H1 (cell line): Measurements from ENCODE around the gene ZBTB45. TPM values are rescaled to one million over a fixed set of nuclear protein-coding genes. Genes with fewer than 3 reads are reported as not detected.

ENCODE experiments used
- CTCF ChIA-PET: fragments of 300-600 bp; sonication (Branson Sonifier 250); formaldehyde crosslinking; loops from one replicate; lab custom pipeline; 2021; ENCODE audit not compliant: partially characterized antibody; lab: Charles Lee
- POLR2A ChIA-PET: fragments of 300-600 bp; sonication (Branson Sonifier 250); formaldehyde crosslinking; loops from one replicate; lab custom pipeline; 2021; ENCODE audit warnings: inconsistent platforms; ENCODE audit not compliant: partially characterized antibody; lab: Charles Lee
- DNase-seq, 2 experiments: peaks; one replicate each; pipeline versions ENCODE4 v3.0.0 to v3.0.0-alpha.2; 2010 to 2022; ENCODE audit warnings: low spot score in 2 of 2, low read depth in 1 of 2, mixed read lengths in 1 of 2
- FAIRE-seq: peaks from 2 replicates; lab custom pipeline; 2011; peaks lifted over from hg19 to GRCh38; lab: Jason Lieb, UNC
- H2AFZ ChIP-seq: 2 replicates; pipeline ENCODE4 v1.8.1; 2012; ENCODE audit warnings: low read length, inconsistent platforms
- H2AK5ac ChIP-seq: 2 replicates; pipeline ENCODE4 v1.6.1; 2013; ENCODE audit warnings: low read depth, low read length
- H2BK120ac ChIP-seq: replicated peaks from 2 replicates; pipeline ENCODE3; 2013; ENCODE audit warnings: low read depth, low read length, inconsistent platforms
- H2BK12ac ChIP-seq: 2 replicates; pipeline ENCODE4 v1.6.1; 2013; ENCODE audit warnings: low read depth, low read length
- H2BK15ac ChIP-seq: 2 replicates; pipeline ENCODE4 v1.6.1; 2013; ENCODE audit warnings: low read length
- H2BK20ac ChIP-seq: 2 replicates; pipeline ENCODE4 v1.6.1; 2013; ENCODE audit warnings: low read length
- H2BK5ac ChIP-seq: 2 replicates; pipeline ENCODE4 v1.6.1; 2013; ENCODE audit warnings: low read depth, low read length
- H3K14ac ChIP-seq: 2 replicates; pipeline ENCODE4 v1.6.1; 2013; ENCODE audit warnings: inconsistent platforms; ENCODE audit not compliant: insufficient read length
- H3K18ac ChIP-seq: 2 replicates; pipeline ENCODE4 v1.6.1; 2013; ENCODE audit warnings: low read length; ENCODE audit errors: extremely low read depth
- H3K23ac ChIP-seq: 2 replicates; pipeline ENCODE4 v1.6.1; 2013; ENCODE audit warnings: inconsistent platforms; ENCODE audit not compliant: insufficient read length
- H3K23me2 ChIP-seq: 2 replicates; pipeline ENCODE4 v1.6.1; 2013; ENCODE audit warnings: low read depth, low read length
- H3K27ac ChIP-seq: 2 replicates; pipeline ENCODE4 v1.6.1; 2011; ENCODE audit warnings: low read depth, low read length, inconsistent platforms
- H3K27me3 ChIP-seq, 4 experiments: replicated peaks in 1 of 4; 1 replicate in 1 of 4; 2 replicates in 3 of 4; pipeline versions ENCODE4 v1.6.1 to v1.8.1; 2011 to 2013; ENCODE audit warnings: low read length in 3 of 4, mild to moderate bottlenecking in 3 of 4, inconsistent platforms in 2 of 4, mixed read lengths in 2 of 4, moderate library complexity in 1 of 4; ENCODE audit not compliant: control insufficient read depth in 3 of 4, insufficient read depth in 3 of 4; ENCODE audit errors: extremely low read depth in 1 of 4
- H3K36me3 ChIP-seq, 4 experiments: 2 replicates each; pipeline versions ENCODE4 v1.6.1 to v1.8.1; 2011 to 2013; ENCODE audit warnings: mild to moderate bottlenecking in 4 of 4, low read length in 3 of 4, moderate library complexity in 2 of 4, control low read depth in 1 of 4, inconsistent platforms in 1 of 4; ENCODE audit not compliant: insufficient read depth in 4 of 4, control insufficient read depth in 2 of 4
- H3K4ac ChIP-seq: replicated peaks from 2 replicates; pipeline ENCODE3; 2013; ENCODE audit warnings: low read length, low read depth, mixed read lengths, inconsistent platforms; ENCODE audit not compliant: insufficient read length
- H3K4me1 ChIP-seq, 4 experiments: replicated peaks in 1 of 4; 1 replicate in 1 of 4; 2 replicates in 3 of 4; pipeline versions ENCODE4 v1.6.1 to v1.8.1; 2011 to 2013; ENCODE audit warnings: low read length in 3 of 4, inconsistent platforms in 2 of 4, mixed read lengths in 1 of 4; ENCODE audit not compliant: insufficient read depth in 4 of 4, control insufficient read depth in 3 of 4
- H3K4me2 ChIP-seq, 2 experiments: 2 replicates each; pipeline versions ENCODE4 v1.6.1 to v1.8.1; 2011 to 2013; ENCODE audit warnings: low read depth in 2 of 2, low read length in 2 of 2, control low read depth in 1 of 2, inconsistent platforms in 1 of 2, mild to moderate bottlenecking in 1 of 2; ENCODE audit not compliant: insufficient read depth in 1 of 2
- H3K4me3 ChIP-seq, 4 experiments: fragments of 200-600, 300-600 bp in 1 of 4; sonication (generic), shearing (Covaris generic), sonication (Bioruptor Twin) in 1 of 4; 2 replicates each; pipeline versions ENCODE4 v1.5.1 to v1.8.1; 2011 to 2016; ENCODE audit warnings: low read length in 4 of 4, low read depth in 3 of 4, control low read depth in 2 of 4, inconsistent platforms in 2 of 4, mild to moderate bottlenecking in 2 of 4, mixed read lengths in 1 of 4, moderate library complexity in 1 of 4; ENCODE audit not compliant: insufficient read depth in 2 of 4; ENCODE audit errors: extremely low read depth in 1 of 4
- H3K56ac ChIP-seq: replicated peaks from 2 replicates; pipeline ENCODE3; 2013; ENCODE audit warnings: low read depth, mild to moderate bottlenecking, mixed read lengths, low read length, inconsistent platforms; ENCODE audit not compliant: insufficient read length
- H3K79me1 ChIP-seq: 2 replicates; pipeline ENCODE4 v1.6.1; 2013; ENCODE audit warnings: low read depth, low read length, control low read depth
- H3K79me2 ChIP-seq, 2 experiments: 2 replicates each; pipeline versions ENCODE4 v1.6.1 to v1.8.1; 2012 to 2013; ENCODE audit warnings: low read length in 2 of 2, mild to moderate bottlenecking in 2 of 2, inconsistent platforms in 1 of 2; ENCODE audit not compliant: insufficient read depth in 2 of 2, control insufficient read depth in 1 of 2
- H3K9ac ChIP-seq, 4 experiments: replicated peaks in 1 of 4; 1 replicate in 1 of 4; 2 replicates in 3 of 4; pipeline versions ENCODE4 v1.6.1 to v1.8.1; 2011 to 2013; ENCODE audit warnings: low read depth in 3 of 4, low read length in 3 of 4, control low read depth in 2 of 4, mild to moderate bottlenecking in 2 of 4, moderate library complexity in 2 of 4, inconsistent platforms in 1 of 4; ENCODE audit errors: extremely low read depth in 1 of 4
- H3K9me3 ChIP-seq, 2 experiments: 2 replicates each; pipeline versions ENCODE4 v1.6.1 to v1.8.1; 2012 to 2013; ENCODE audit warnings: mild to moderate bottlenecking in 2 of 2, moderate library complexity in 2 of 2, control low read depth in 1 of 2, inconsistent platforms in 1 of 2, low read depth in 1 of 2, low read length in 1 of 2, mixed read lengths in 1 of 2; ENCODE audit not compliant: insufficient read depth in 2 of 2
- H4K20me1 ChIP-seq, 2 experiments: replicated peaks in 1 of 2; 2 replicates each; pipeline versions ENCODE3 to v1.8.1; 2011 to 2013; ENCODE audit warnings: inconsistent platforms in 2 of 2, low read length in 2 of 2, mild to moderate bottlenecking in 1 of 2; ENCODE audit not compliant: insufficient read depth in 2 of 2, control insufficient read depth in 1 of 2
- H4K5ac ChIP-seq: 2 replicates; pipeline ENCODE4 v1.6.1; 2013; ENCODE audit warnings: low read length, low read depth, mixed read lengths, inconsistent platforms; ENCODE audit not compliant: insufficient read length
- H4K8ac ChIP-seq: 2 replicates; pipeline ENCODE4 v1.8.0; 2013; ENCODE audit warnings: mild to moderate bottlenecking, moderate library complexity, low read length, inconsistent platforms; ENCODE audit not compliant: insufficient read depth; ENCODE audit errors: extremely low read depth
- H4K91ac ChIP-seq: replicated peaks from 2 replicates; pipeline ENCODE3; 2013; ENCODE audit warnings: low read length, mixed read lengths, inconsistent platforms; ENCODE audit not compliant: insufficient read length
- CBX8 ChIP-seq: fragments of 300-800, 300-1000 bp; sonication (generic); IDR thresholded peaks from 2 replicates; pipeline ENCODE4 v1.7.1; 2016; ENCODE audit warnings: low read depth, low read length, borderline replicate concordance
- POLR2A ChIP-seq, 2 experiments: IDR thresholded peaks; 1 replicate in 1 of 2; 2 replicates in 1 of 2; pipeline ENCODE4 v1.6.1; 2011; ENCODE audit warnings: low read depth in 2 of 2, low read length in 2 of 2, mild to moderate bottlenecking in 2 of 2; ENCODE audit errors: control extremely low read depth in 1 of 2
- SAP30 ChIP-seq: fragments of 300-600 bp; sonication (generic); IDR thresholded peaks from 2 replicates; pipeline ENCODE4 v1.7.1; 2012; ENCODE audit warnings: low read length, moderate library complexity, mild to moderate bottlenecking, inconsistent platforms; ENCODE audit not compliant: insufficient read depth, insufficient replicate concordance
- TCF12 ChIP-seq: IDR thresholded peaks from 2 replicates; pipeline ENCODE4 v1.6.1; 2011; ENCODE audit warnings: low read depth, mild to moderate bottlenecking, low read length
- WGBS, 2 experiments: shearing (Covaris generic) in 1 of 2; methylation state at CpG; one replicate each; pipeline versions ENCODE4 v1.1.6 to v1.1.7; 2013 to 2015; ENCODE audit warnings: low lambda C conversion rate in 2 of 2, mixed read lengths in 2 of 2, inconsistent platforms in 1 of 2, low coverage in 1 of 2, missing lambda C conversion rate in 1 of 2; ENCODE audit not compliant: insufficient replicate concordance in 2 of 2, insufficient coverage in 1 of 2, insufficient read length in 1 of 2; ENCODE audit errors: extremely low coverage in 1 of 2, missing lambda C conversion rate in 1 of 2; 5-methylcytosine and 5-hydroxymethylcytosine counted together
- polyA plus RNA-seq, 7 experiments: library from polyadenylated mRNA; depleted of rRNA in 3 of 7; stranded (reverse) in 5 of 7; unstranded in 2 of 7; fragments of >200 nt in 5 of 7; fragments of 200-250 nt in 2 of 7; gene quantifications; 1 replicate in 5 of 7; 2 replicates in 1 of 7; 4 replicates in 1 of 7; pipeline versions ENCODE4 v1.2.1 to v1.2.3, GENCODE V29; 2011 to 2013; ENCODE audit warnings: missing spikeins in 2 of 7, mixed read lengths in 2 of 7
- total RNA-seq: library from RNA; stranded (reverse); fragmentation: NEBNext Ultra II Directional; extraction: Animal tissue kit (Norgen Biotek cat#: 25700); gene quantifications from 2 replicates; pipeline ENCODE4 v1.2.1, GENCODE V29; 2021

ZBTB45 gene
- total and polyA plus RNA-seq, 2 of the 8 experiments (the other 6 are each of a cell fraction or from before 2014, with no cell fraction given), result 16.9 to 17.2 TPM

GRCh38 chr19:58514564-58515022 is 5.0 kb downstream of the ZBTB45 start:
- 68% methylated on average over 3 of the region's 3 CpGs; no CpG with 5 or more reads in 1 of the 2 experiments for WGBS, 2 experiments
- POLR2A ChIA-PET, result interaction anchor here (0.8 to 21.3 kb wide), 5 partner anchors 15 to 188 kb away, joined by 3 to 650 read pairs (median 9); partner anchors contain the start of genes CHMP2A, TRIM28, UBE2M and ZSCAN22
- TF ChIP-seq SAP30 (no peak), POLR2A (IDR thresholded peaks at IDR 0.05; ENCODE audit: control extremely low read depth in 1 of 2, low read depth in 2 of 2, low read length in 2 of 2) (peak in 1 of 2 experiments; percentile 2; a peak in 1 of 3 replicates), TCF12 (no peak), CBX8 (no peak)
- FAIRE-seq (no peak), DNase-seq (no peak)
- Histone ChIP-seq H4K5ac (peak overlapping the region; percentile 73), H3K14ac (no peak overlapping the region), H3K9me3 (no peaks in the 10 kb centered on the region), H3K4me3 (peak overlapping the region; percentile 37 to 70 (median 52)), H2BK5ac (peak overlapping the region; percentile 80), H4K8ac (0 out of 2 replicates have a peak overlapping the region, but pooled peaks have one; percentile 4), H2AK5ac (peak overlapping the region; percentile 29; the same call in 1 of the 2 replicates), H3K4me1 (peaks cover 0 to 28% (median 16%) of the 10 kb centered on the region in 4 experiments; a peak in 6 of 7 replicates), H2BK12ac (no peak overlapping the region), H3K18ac (peak overlapping the region; percentile 5; the same call in 1 of the 2 replicates), H3K23ac (no peak overlapping the region), H3K9ac (peak overlapping the region in 3 of 4 experiments; percentile 24 to 74 (median 60); a peak in 5 of 7 replicates), H3K23me2 (peaks cover 11% of the 10 kb centered on the region), H3K36me3 (peaks cover 0 to 9% (median 2%) of the 10 kb centered on the region in 4 experiments; a peak in 2 of 8 replicates), H4K20me1 (peaks cover 2 to 9% of the 10 kb centered on the region in 2 experiments), H2BK15ac (no peak overlapping the region), H2BK20ac (no peak overlapping the region), H3K27me3 (no peaks in the 10 kb centered on the region), H3K79me1 (peaks cover 5% of the 10 kb centered on the region), H3K27ac (peak overlapping the region; percentile 56; the same call in 1 of the 2 replicates), H2AFZ (no peak overlapping the region), H3K79me2 (peaks cover 0 to 17% of the 10 kb centered on the region in 2 experiments; a peak in 1 of 4 replicates), H3K4me2 (peak overlapping the region; percentile 58 to 93), H3K56ac (no peak overlapping the region), H4K91ac (peak overlapping the region; percentile 97), H2BK120ac (no peak overlapping the region), H3K4ac (peak overlapping the region; percentile 41)
- CTCF ChIA-PET, result interaction anchor here (0.6 to 1.8 kb wide), 11 partner anchors 14 to 162 kb away, joined by 3 to 10 read pairs (median 4); partner anchors contain the start of genes A1BG, UBE2M and ZNF446
